Keratinocyte (primary cell): Measurements from ENCODE around the gene PTPRN2. TPM values are rescaled to one million over a fixed set of nuclear protein-coding genes. Genes with fewer than 3 reads are reported as not detected.

Experiments used
- DNase-seq: peaks from one replicate; pipeline ENCODE4 v3.0.0-alpha.2; 2011; ENCODE audit warnings: low read depth, missing footprints, low spot score
- FAIRE-seq: peaks from 2 replicates; lab custom pipeline; 2011; peaks lifted over from hg19 to GRCh38; lab: Jason Lieb, UNC
- H2AFZ ChIP-seq: 2 replicates; pipeline ENCODE4 v1.6.0; 2012; ENCODE audit warnings: low read length, control low read depth, inconsistent platforms; ENCODE audit not compliant: control insufficient read depth
- H3K27ac ChIP-seq: 2 replicates; pipeline ENCODE4 v1.5.1; 2011; ENCODE audit warnings: low read length; ENCODE audit not compliant: control insufficient read depth, insufficient read depth
- H3K27me3 ChIP-seq: 3 replicates; pipeline ENCODE4 v1.6.0; 2011; ENCODE audit warnings: low read length; ENCODE audit not compliant: control insufficient read depth, insufficient read depth; ENCODE audit errors: extremely low read depth
- H3K36me3 ChIP-seq, 2 experiments: 2 replicates in 1 of 2; 3 replicates in 1 of 2; pipeline ENCODE4 v1.5.1; 2011; ENCODE audit warnings: low read length in 2 of 2, mild to moderate bottlenecking in 1 of 2; ENCODE audit not compliant: control insufficient read depth in 2 of 2, insufficient read depth in 2 of 2; ENCODE audit errors: extremely low read depth in 1 of 2
- H3K4me1 ChIP-seq: 3 replicates; pipeline ENCODE4 v1.5.1; 2011; ENCODE audit warnings: low read length; ENCODE audit not compliant: control insufficient read depth, insufficient read depth; ENCODE audit errors: extremely low read depth
- H3K4me2 ChIP-seq: 3 replicates; pipeline ENCODE4 v1.6.0; 2011; ENCODE audit warnings: low read depth, low read length; ENCODE audit not compliant: control insufficient read depth, insufficient read depth; ENCODE audit errors: extremely low read depth
- H3K4me3 ChIP-seq, 3 experiments: fragments of 200-600 bp in 1 of 3; sonication (generic) in 1 of 3; 2 replicates in 2 of 3; 3 replicates in 1 of 3; pipeline ENCODE4 v1.5.1; 2011 to 2016; ENCODE audit warnings: low read length in 3 of 3, mild to moderate bottlenecking in 3 of 3, control low read depth in 2 of 3, inconsistent platforms in 1 of 3, low read depth in 1 of 3, mixed read lengths in 1 of 3, mixed run types in 1 of 3, moderate library complexity in 1 of 3; ENCODE audit not compliant: control insufficient read depth in 2 of 3, insufficient read depth in 2 of 3; ENCODE audit errors: extremely low read depth in 1 of 3
- H3K79me2 ChIP-seq: 2 replicates; pipeline ENCODE4 v1.6.0; 2012; ENCODE audit warnings: low read length; ENCODE audit not compliant: control insufficient read depth, insufficient read depth
- H3K9ac ChIP-seq: 3 replicates; pipeline ENCODE4 v1.6.0; 2011; ENCODE audit warnings: low read length; ENCODE audit not compliant: control insufficient read depth, insufficient read depth; ENCODE audit errors: extremely low read depth
- H3K9me1 ChIP-seq: 3 replicates; pipeline ENCODE4 v1.6.0; 2011; ENCODE audit warnings: low read length; ENCODE audit not compliant: control insufficient read depth, insufficient read depth; ENCODE audit errors: extremely low read depth
- H3K9me3 ChIP-seq: 2 replicates; pipeline ENCODE4 v1.5.1; 2012; ENCODE audit warnings: low read depth, low read length; ENCODE audit not compliant: control insufficient read depth
- H4K20me1 ChIP-seq: 3 replicates; pipeline ENCODE4 v1.6.0; 2011; ENCODE audit warnings: low read length; ENCODE audit not compliant: control insufficient read depth, insufficient read depth; ENCODE audit errors: extremely low read depth
- CTCF ChIP-seq, 3 experiments: IDR thresholded peaks in 1 of 3; conservative IDR thresholded peaks in 1 of 3; optimal IDR thresholded peaks in 1 of 3; 2 replicates in 2 of 3; 3 replicates in 1 of 3; pipeline versions ENCODE3 to v1.5.1; 2011; ENCODE audit warnings: low read length in 3 of 3, mild to moderate bottlenecking in 3 of 3, moderate library complexity in 2 of 3, control low read depth in 1 of 3, inconsistent platforms in 1 of 3; ENCODE audit not compliant: insufficient read depth in 2 of 3; ENCODE audit errors: extremely low read depth in 1 of 3
- EZH2 ChIP-seq: IDR thresholded peaks from one replicate; pipeline ENCODE4 v1.6.1; 2012; ENCODE audit warnings: inconsistent platforms, mild to moderate bottlenecking, low read length, moderate library complexity
- dilution Hi-C: fragments of 300-500 bp; cut with MboI; formaldehyde crosslinking; loops from one replicate; pipeline ENCODE4 v1.7.0; 2020; ENCODE audit warnings: low sequenced_read_pairs; ENCODE audit not compliant: extremely low pct_ligation_motif_present
- polyA plus RNA-seq, 5 experiments: library from polyadenylated mRNA; depleted of rRNA in 3 of 5; stranded (reverse) in 3 of 5; stranded (forward) in 1 of 5; unstranded in 1 of 5; fragments of >200 nt; gene quantifications; 1 replicate in 1 of 5; 2 replicates in 3 of 5; 3 replicates in 1 of 5; pipeline versions ENCODE4 v1.2.1 to v1.2.3, GENCODE V29; 2011 to 2012; ENCODE audit warnings: missing spikeins in 2 of 5, low read depth in 1 of 5, low replicate concordance in 1 of 5

Gene PTPRN2
- polyA plus RNA-seq, 1 donor (not counting 4 experiments of a cell fraction or from before 2014, with no cell fraction given), result not detected

GRCh38 chr7:157646551-157646950 lies 941.1 kb downstream of the PTPRN2 start:
- Histone ChIP-seq H3K4me2 (no peak overlapping the region), H3K9me3 (peaks cover 14% of the 10 kb centered on the region), H3K9me1 (no peaks in the 10 kb centered on the region), H3K36me3 (no peaks in the 10 kb centered on the region), H4K20me1 (no peaks in the 10 kb centered on the region), H3K27ac (no peak overlapping the region), H3K79me2 (no peaks in the 10 kb centered on the region), H3K9ac (no peak overlapping the region), H3K4me1 (no peaks in the 10 kb centered on the region), H3K4me3 (no peak overlapping the region), H3K27me3 (no peaks in the 10 kb centered on the region), H2AFZ (no peak overlapping the region)
- no peak for DNase-seq
- TF ChIP-seq CTCF (optimal IDR thresholded peaks at IDR 0.05 in 1 of 3, IDR thresholded peaks at IDR 0.05 in 1 of 3, conservative IDR thresholded peaks at IDR 0.05 in 1 of 3; ENCODE audit: extremely low read depth in 1 of 3, insufficient read depth in 2 of 3, low read length in 3 of 3) (no peak), EZH2 (no peak)
- no peak for FAIRE-seq
- dilution Hi-C loops, result no loop called here

- no peak for FAIRE-seq
- dilution Hi-C loops, result no loop called here
Observed at GRCh38 chr7:157645539-157645938, 942.1 kb downstream of the PTPRN2 start.

More at GRCh38 chr7:157645539-157645938, 942.1 kb downstream of the PTPRN2 start:
- TF ChIP-seq EZH2 (no peak), CTCF (optimal IDR thresholded peaks at IDR 0.05 in 1 of 3, IDR thresholded peaks at IDR 0.05 in 1 of 3, conservative IDR thresholded peaks at IDR 0.05 in 1 of 3; ENCODE audit: extremely low read depth in 1 of 3, insufficient read depth in 2 of 3, low read length in 3 of 3) (no peak)
- no peaks in the 10 kb centered on the region for H3K27me3 ChIP-seq
- H3K79me2 ChIP-seq, result no peaks in the 10 kb centered on the region
- H3K9me3 ChIP-seq, result peaks cover 15% of the 10 kb centered on the region
- no peaks in the 10 kb centered on the region for H3K9me1 ChIP-seq
- no peak for DNase-seq
- no peaks in the 10 kb centered on the region for H3K4me1 ChIP-seq
- no peak overlapping the region for H3K9ac ChIP-seq
- no peak overlapping the region for H2AFZ ChIP-seq
- no peaks in the 10 kb centered on the region for H4K20me1 ChIP-seq
- H3K4me3 ChIP-seq, result no peak overlapping the region
- H3K36me3 ChIP-seq, result no peaks in the 10 kb centered on the region
- H3K27ac ChIP-seq, result no peak overlapping the region
- no peak overlapping the region for H3K4me2 ChIP-seq
